Measurements from ENCODE around the gene ST6GAL1. TPM values are rescaled to one million over a fixed set of nuclear protein-coding genes. Genes with fewer than 3 reads are reported as not detected.

The ST6GAL1 gene
- total and polyA plus RNA-seq, 4 experiments from 2014 or later = 165 to 232 (median 197) TPM

DNA sequence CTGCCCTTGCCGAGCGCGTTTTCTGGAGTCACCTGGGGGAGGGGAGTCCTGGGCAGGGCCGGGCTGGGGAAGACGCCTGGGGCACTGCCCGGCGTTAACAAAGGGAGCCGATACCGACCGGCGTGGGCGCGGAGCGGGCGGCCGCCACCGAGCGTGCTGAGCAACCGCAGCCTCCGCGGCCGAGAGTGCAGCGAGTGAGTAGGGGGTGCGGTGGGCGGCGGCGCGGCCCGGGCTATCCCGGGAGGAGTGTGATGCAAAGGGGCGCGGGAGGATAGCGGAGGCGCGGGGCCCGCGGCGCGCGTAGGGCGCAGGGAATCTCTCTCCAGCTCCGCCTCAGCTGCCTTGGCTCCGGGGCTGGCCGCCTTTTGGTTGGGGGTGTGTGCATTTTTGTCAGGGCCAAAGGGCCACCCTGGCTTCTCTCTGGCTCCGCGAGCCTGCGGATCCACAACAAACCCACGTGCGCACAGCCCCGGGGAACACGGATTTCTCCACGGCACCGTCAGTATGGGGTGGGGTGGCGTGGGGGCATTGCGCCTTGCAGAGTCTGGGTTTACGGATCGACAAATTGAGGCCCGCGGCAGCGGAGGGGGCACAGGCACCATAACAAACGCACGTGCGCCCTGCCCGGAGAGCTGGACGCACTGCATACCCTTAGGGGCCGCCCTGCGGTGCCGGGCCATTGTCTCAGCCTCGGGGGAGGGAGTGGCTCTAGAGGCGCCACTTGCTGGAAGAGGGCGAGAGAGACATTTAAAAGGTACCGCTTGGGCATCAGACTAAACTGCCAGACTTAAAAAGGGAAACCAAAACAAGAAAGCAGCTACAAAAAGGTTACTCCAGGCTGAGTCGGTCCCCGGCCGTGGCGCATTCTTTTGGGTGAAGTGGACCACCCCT is 560 bp downstream of the ST6GAL1 start:
- Histone ChIP-seq H3K4me3 (ENCODE audit: low read length in 2 of 2) (peak overlapping the region; percentile 85 to 92), H3K9me3 (ENCODE audit: control insufficient read depth in 1 of 2, low read length in 2 of 2) (no peaks in the 10 kb centered on the region), H3K4me1 (ENCODE audit: insufficient read depth, low read length) (peaks cover 37% of the 10 kb centered on the region), H3K36me3 (ENCODE audit: insufficient read depth, low read length) (peaks cover 14% of the 10 kb centered on the region), H3K27ac (ENCODE audit: low read depth, low read length) (peak overlapping the region; percentile 81), H3K27me3 (ENCODE audit: insufficient read depth, low read length) (no peaks in the 10 kb centered on the region)
- CTCF ChIA-PET (ENCODE audit: partially characterized antibody) = interaction anchor here (0.7 to 12.6 kb wide), 30 partner anchors 9 to 237 kb away, joined by 3 to 184 read pairs (median 6); partner anchors contain the start of gene RPL39L
- DNase-seq = peak; percentile 74 to 84 (median 78)
- no peaks in the 10 kb centered on the region for H3K27me3 Mint-ChIP-seq
- peak overlapping the region; percentile 91 to 100 (median 99) for H3K4me3 Mint-ChIP-seq
- POLR2A ChIA-PET (ENCODE audit: partially characterized antibody) = interaction anchor here (0.5 to 6.1 kb wide), 43 partner anchors 9 to 995 kb away, joined by 3 to 136 read pairs (median 5); partner anchors contain the start of genes EIF4A2 and RPL39L
- H3K36me3 Mint-ChIP-seq = peaks cover 31 to 46% of the 10 kb centered on the region in 2 donors
- H3K9me3 Mint-ChIP-seq = peaks cover 0 to 4% (median 0%) of the 10 kb centered on the region in 8 donors
- intact Hi-C loops (cut with micrococcal nuclease) = loop anchor here (1.0 to 5.0 kb wide), 8 partner anchors 22 to 236 kb away; partner anchors contain the start of genes EIF4A2 and RPL39L
- peaks cover 22 to 58% (median 39%) of the 10 kb centered on the region in 4 donors for H3K4me1 Mint-ChIP-seq
- H3K27ac Mint-ChIP-seq = peak overlapping the region; percentile 90 to 98 (median 96)

- peaks cover 26 to 66% (median 41%) of the 10 kb centered on the region in 4 donors for H3K4me1 Mint-ChIP-seq
These were observed 1.4 kb downstream of the ST6GAL1 start for GRCh38 chr3:186931532-186932280.

DNA sequence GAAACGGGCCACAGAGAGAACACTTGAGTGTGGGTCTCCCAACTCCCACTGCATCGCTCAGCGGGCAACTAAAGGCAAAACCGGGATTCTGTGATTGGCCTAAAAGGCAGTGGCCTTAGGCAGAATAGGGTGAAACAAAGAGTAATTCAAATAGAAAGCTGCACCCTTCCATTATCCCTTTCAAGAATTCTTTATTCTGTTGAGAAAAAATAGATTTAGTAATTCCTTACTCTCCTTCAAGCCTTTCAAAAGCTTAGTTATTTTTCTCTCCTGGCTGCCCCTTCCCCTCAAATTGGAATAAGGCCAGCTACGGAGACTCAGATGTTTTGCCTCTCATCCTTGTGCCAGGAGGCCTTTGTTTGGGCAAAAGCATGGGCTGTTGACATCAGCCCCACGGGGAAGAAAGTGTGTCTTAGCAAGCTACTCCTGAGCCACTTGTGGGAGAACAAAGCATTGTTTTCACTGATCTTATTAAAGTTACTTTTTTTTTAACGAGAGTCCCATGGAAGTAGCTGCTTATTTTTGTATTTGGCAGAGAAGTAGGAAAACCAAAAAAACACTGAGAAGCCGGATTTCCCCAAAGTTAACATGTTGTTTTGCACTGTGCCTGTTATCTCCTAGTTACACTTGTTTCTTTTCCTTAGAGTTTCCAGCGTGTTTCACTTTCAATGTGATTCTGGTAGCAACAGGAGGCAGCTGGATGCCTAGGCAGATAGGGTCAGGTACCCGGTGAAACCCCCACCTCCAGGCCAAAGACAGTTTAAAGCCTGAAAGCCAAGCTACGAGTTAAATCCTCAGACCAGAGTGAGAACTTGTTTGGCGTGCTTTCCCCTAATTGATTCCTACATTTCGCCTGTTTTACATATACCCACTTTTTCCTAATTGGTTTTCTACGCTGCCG is 2.2 kb downstream of the ST6GAL1 start:
- Histone ChIP-seq H3K36me3 (ENCODE audit: insufficient read depth, low read length) (peaks cover 14% of the 10 kb centered on the region), H3K4me1 (ENCODE audit: insufficient read depth, low read length) (peaks cover 49% of the 10 kb centered on the region), H3K9me3 (ENCODE audit: control insufficient read depth in 1 of 2, low read length in 2 of 2) (no peaks in the 10 kb centered on the region), H3K27me3 (ENCODE audit: insufficient read depth, low read length) (no peaks in the 10 kb centered on the region), H3K27ac (ENCODE audit: low read depth, low read length) (peak overlapping the region; percentile 81), H3K4me3 (ENCODE audit: low read length in 2 of 2) (peak overlapping the region; percentile 85 to 92)
- no peaks in the 10 kb centered on the region for H3K27me3 Mint-ChIP-seq
- peaks cover 32 to 74% (median 48%) of the 10 kb centered on the region in 4 donors for H3K4me1 Mint-ChIP-seq
- CTCF ChIA-PET (ENCODE audit: partially characterized antibody) = interaction anchor here (0.6 to 12.6 kb wide), 23 partner anchors 10 to 317 kb away, joined by 3 to 184 read pairs (median 8); no protein-coding TSS in a partner anchor
- intact Hi-C loops (cut with micrococcal nuclease) = loop anchor here (1.0 to 5.0 kb wide), 4 partner anchors 50 to 235 kb away; no protein-coding TSS in a partner anchor
- peak overlapping the region; percentile 89 to 98 (median 96) for H3K27ac Mint-ChIP-seq
- peaks cover 0 to 2% (median 0%) of the 10 kb centered on the region in 8 donors for H3K9me3 Mint-ChIP-seq
- no peak for DNase-seq
- peaks cover 37 to 54% of the 10 kb centered on the region in 2 donors for H3K36me3 Mint-ChIP-seq
- peak overlapping the region; percentile 91 to 100 (median 99) for H3K4me3 Mint-ChIP-seq
- POLR2A ChIA-PET (ENCODE audit: partially characterized antibody) = interaction anchor here (0.9 to 6.1 kb wide), 33 partner anchors 9 to 230 kb away, joined by 3 to 136 read pairs (median 11); partner anchors contain the start of genes EIF4A2 and RPL39L

More at GRCh38 chr3:186931532-186932280, 1.4 kb downstream of the ST6GAL1 start:
- peak overlapping the region; percentile 91 to 100 (median 99) for H3K4me3 Mint-ChIP-seq
- Histone ChIP-seq H3K4me3 (ENCODE audit: low read length in 2 of 2) (peak overlapping the region; percentile 85 to 92), H3K9me3 (ENCODE audit: control insufficient read depth in 1 of 2, low read length in 2 of 2) (no peaks in the 10 kb centered on the region), H3K4me1 (ENCODE audit: insufficient read depth, low read length) (peaks cover 42% of the 10 kb centered on the region), H3K27ac (ENCODE audit: low read depth, low read length) (peak overlapping the region; percentile 81), H3K36me3 (ENCODE audit: insufficient read depth, low read length) (peaks cover 14% of the 10 kb centered on the region), H3K27me3 (ENCODE audit: insufficient read depth, low read length) (no peaks in the 10 kb centered on the region)
- no peaks in the 10 kb centered on the region for H3K27me3 Mint-ChIP-seq
- H3K36me3 Mint-ChIP-seq = peaks cover 31 to 48% of the 10 kb centered on the region in 2 donors
- intact Hi-C loops (cut with micrococcal nuclease) = loop anchor here (1.0 to 5.0 kb wide), 10 partner anchors 22 to 236 kb away; partner anchors contain the start of genes EIF4A2 and RPL39L
- POLR2A ChIA-PET (ENCODE audit: partially characterized antibody) = interaction anchor here (0.6 to 6.1 kb wide), 44 partner anchors 8 to 995 kb away, joined by 3 to 136 read pairs (median 5); partner anchors contain the start of genes EIF4A2 and RPL39L
- CTCF ChIA-PET (ENCODE audit: partially characterized antibody) = interaction anchor here (0.6 to 12.6 kb wide), 37 partner anchors 10 to 316 kb away, joined by 3 to 184 read pairs (median 5); partner anchors contain the start of gene RPL39L
- peak; percentile 76 to 88 (median 79) for DNase-seq
- peak overlapping the region; percentile 89 to 98 (median 96) for H3K27ac Mint-ChIP-seq
- peaks cover 0 to 4% (median 0%) of the 10 kb centered on the region in 8 donors for H3K9me3 Mint-ChIP-seq

GRCh38 chr3:186933816-186934215 is 3.5 kb downstream of the ST6GAL1 start:
- ChIA-PET CTCF (ENCODE audit: partially characterized antibody) (interaction anchor here (1.3 to 12.6 kb wide), 2 partner anchors 81 to 86 kb away, joined by 3 to 184 read pairs; no protein-coding TSS in a partner anchor), POLR2A (ENCODE audit: partially characterized antibody) (interaction anchor here (1.1 to 6.1 kb wide), 9 partner anchors 17 to 205 kb away, joined by 3 to 136 read pairs (median 30); partner anchors contain the start of genes EIF4A2 and RPL39L)
- Histone ChIP-seq H3K36me3 (ENCODE audit: insufficient read depth, low read length) (peaks cover 14% of the 10 kb centered on the region), H3K4me3 (ENCODE audit: low read length in 2 of 2) (no peak overlapping the region), H3K27ac (ENCODE audit: low read depth, low read length) (no peak overlapping the region), H3K27me3 (ENCODE audit: insufficient read depth, low read length) (no peaks in the 10 kb centered on the region), H3K9me3 (ENCODE audit: control insufficient read depth in 1 of 2, low read length in 2 of 2) (no peaks in the 10 kb centered on the region), H3K4me1 (ENCODE audit: insufficient read depth, low read length) (peaks cover 62% of the 10 kb centered on the region)
- no peak for DNase-seq
- intact Hi-C loops (cut with micrococcal nuclease) = loop anchor here (2.0 to 5.0 kb wide), 3 partner anchors 51 to 233 kb away; no protein-coding TSS in a partner anchor
- Mint-ChIP-seq H3K36me3 (peaks cover 38 to 64% of the 10 kb centered on the region in 2 donors), H3K9me3 (peaks cover 0 to 2% (median 0%) of the 10 kb centered on the region in 8 donors), H3K4me3 (peak overlapping the region in 4 of 8 donors; percentile 22 to 100 (median 72)), H3K27ac (peak overlapping the region in 5 of 7 donors; percentile 12 to 98 (median 83)), H3K27me3 (no peaks in the 10 kb centered on the region), H3K4me1 (peaks cover 40 to 84% (median 56%) of the 10 kb centered on the region in 4 donors)

DNA sequence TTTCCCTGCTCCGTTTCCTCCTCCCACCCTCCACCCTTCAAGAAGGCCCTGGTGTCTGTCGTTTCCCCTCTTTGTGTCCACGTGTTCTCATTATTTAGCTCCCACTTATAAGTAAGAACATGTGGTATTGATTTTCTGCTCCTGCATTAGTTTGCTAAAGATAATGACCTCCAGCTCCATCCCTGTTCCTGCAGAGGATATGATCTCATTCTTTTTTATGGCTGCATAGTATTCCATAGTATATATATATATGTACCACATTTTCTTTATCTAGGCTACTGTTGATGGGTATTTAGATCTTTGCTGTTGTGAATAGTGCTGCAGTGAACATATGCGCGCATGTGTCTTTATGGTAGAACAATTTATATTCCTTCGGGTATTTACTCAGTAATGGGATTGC is 4.8 kb downstream of the ST6GAL1 start:
- peaks cover 42 to 63% of the 10 kb centered on the region in 2 donors for H3K36me3 Mint-ChIP-seq
- no peaks in the 10 kb centered on the region for H3K27me3 Mint-ChIP-seq
- intact Hi-C loops (cut with micrococcal nuclease) = no loop called here
- peaks cover 65% of the 10 kb centered on the region for H3K4me1 ChIP-seq (ENCODE audit: insufficient read depth, low read length)
- H3K4me3 ChIP-seq (ENCODE audit: low read length in 2 of 2) = no peak overlapping the region
- ChIA-PET CTCF (ENCODE audit: partially characterized antibody) (interaction anchor here (0.7 to 12.6 kb wide), 5 partner anchors 53 to 168 kb away, joined by 3 to 184 read pairs (median 3); no protein-coding TSS in a partner anchor), POLR2A (ENCODE audit: partially characterized antibody) (interaction anchor here (1.1 to 6.1 kb wide), 3 partner anchors 17 to 85 kb away, joined by 3 to 104 read pairs (median 4); no protein-coding TSS in a partner anchor)
- H3K36me3 ChIP-seq (ENCODE audit: insufficient read depth, low read length) = peaks cover 14% of the 10 kb centered on the region
- peaks cover 44 to 83% (median 60%) of the 10 kb centered on the region in 4 donors for H3K4me1 Mint-ChIP-seq
- H3K27ac Mint-ChIP-seq = peak overlapping the region in 3 of 7 donors; percentile 8 to 78 (median 33)
- peak overlapping the region in 2 of 8 donors; percentile 48 to 69 for H3K4me3 Mint-ChIP-seq
- peaks cover 0 to 2% (median 0%) of the 10 kb centered on the region in 8 donors for H3K9me3 Mint-ChIP-seq
- no peaks in the 10 kb centered on the region for H3K9me3 ChIP-seq (ENCODE audit: control insufficient read depth in 1 of 2, low read length in 2 of 2)
- H3K27me3 ChIP-seq (ENCODE audit: insufficient read depth, low read length) = no peaks in the 10 kb centered on the region
- DNase-seq = no peak
- no peak overlapping the region for H3K27ac ChIP-seq (ENCODE audit: low read depth, low read length)

All from CD4-positive, alpha-beta memory T cell (primary cell).